Erythroblast (primary cell): ENCODE measurements around the gene NCAPG2.
A peak's percentile ranks its signal among the peaks of the same experiment; 100 is the strongest.

Experiments
- DNase-seq, 2 experiments: peaks; one replicate each; lab custom pipeline; 2025; lab: John Stamatoyannopoulos, UW
- GATA1 ChIP-seq: IDR thresholded peaks from 2 replicates; pipeline ENCODE4 v1.6.1; 2011; ENCODE audit warnings: low read depth, mild to moderate bottlenecking, control low read depth, low read length, moderate library complexity
- POLR2A ChIP-seq: IDR thresholded peaks from 2 replicates; pipeline ENCODE4 v1.6.1; 2011; ENCODE audit warnings: mild to moderate bottlenecking, low read length

Gene NCAPG2

GRCh38 chr7:158658475-158658874 is 46.1 kb downstream of the NCAPG2 start:
- TF ChIP-seq POLR2A: no peak
- TF ChIP-seq GATA1: no peak
- no peak for DNase-seq

GRCh38 chr7:158657189-158657746 is 47.3 kb downstream of the NCAPG2 start:
- TF ChIP-seq POLR2A (no peak), GATA1 (no peak)
- no peak for DNase-seq

GRCh38 chr7:158655931-158656441 is 48.6 kb downstream of the NCAPG2 start:
- TF ChIP-seq POLR2A (no peak), GATA1 (no peak)
- DNase-seq: no peak

GRCh38 chr7:158655507-158655906 is 49.1 kb downstream of the NCAPG2 start:
- no peak for TF ChIP-seq POLR2A
- TF ChIP-seq GATA1: no peak
- DNase-seq: peak in 1 of 2 experiments; percentile 15

GRCh38 chr7:158651968-158652565 is 52.5 kb downstream of the NCAPG2 start:
- TF ChIP-seq GATA1: no peak
- no peak for TF ChIP-seq POLR2A

GRCh38 chr7:158650821-158651225 is 53.8 kb downstream of the NCAPG2 start:
- TF ChIP-seq GATA1 (no peak), POLR2A (no peak)
- no peak for DNase-seq

More at GRCh38 chr7:158651968-158652565, 52.5 kb downstream of the NCAPG2 start:
- no peak for DNase-seq

GRCh38 chr7:158649279-158649678 is 55.3 kb downstream of the NCAPG2 start:
- peak; percentile 60 to 72 for DNase-seq
- TF ChIP-seq GATA1 (no peak), POLR2A (no peak)

GRCh38 chr7:158648787-158649186 is 55.8 kb downstream of the NCAPG2 start:
- no peak for DNase-seq
- TF ChIP-seq GATA1 (no peak), POLR2A (no peak)

GRCh38 chr7:158648168-158648567 is 56.4 kb downstream of the NCAPG2 start:
- no peak for TF ChIP-seq GATA1
- TF ChIP-seq POLR2A: no peak
- no peak for DNase-seq

- no peak for DNase-seq
Measured at GRCh38 chr7:158647475-158647792, 57.2 kb downstream of the NCAPG2 start.

GRCh38 chr7:158646766-158647474 is 57.7 kb downstream of the NCAPG2 start:
- DNase-seq: peak; percentile 18 to 41
- TF ChIP-seq GATA1 (no peak), POLR2A (no peak)

More at GRCh38 chr7:158647475-158647792, 57.2 kb downstream of the NCAPG2 start:
- TF ChIP-seq POLR2A (no peak), GATA1 (no peak)

- TF ChIP-seq POLR2A (no peak), GATA1 (no peak)
- no peak for DNase-seq
Measured at GRCh38 chr7:158645842-158646241, 58.8 kb downstream of the NCAPG2 start.

GRCh38 chr7:158642149-158642548 is 62.5 kb downstream of the NCAPG2 start:
- DNase-seq: no peak
- TF ChIP-seq POLR2A (no peak), GATA1 (no peak)

- no peak for DNase-seq
- TF ChIP-seq POLR2A (no peak), GATA1 (no peak)
Measured at GRCh38 chr7:158638001-158638400, 66.6 kb downstream of the NCAPG2 start.
